RPMI7951 (cell line): ENCODE measurements around the gene BBLN. TPM values are rescaled to one million over a fixed set of nuclear protein-coding genes. Genes with fewer than 3 reads are reported as not detected.

Source experiments
- DNase-seq: peaks from one replicate; pipeline ENCODE4 v3.0.0-alpha.2; 2012; ENCODE audit warnings: low read depth
- total RNA-seq: library from RNA; depleted of rRNA; stranded (reverse); fragments of >200 nt; shearing (Covaris generic); gene quantifications from 2 replicates; pipeline ENCODE4 v1.2.3, GENCODE V29; 2014

BBLN gene
- total RNA-seq, 1 experiment from 2014 or later: 97.3 TPM

- DNase-seq: no peak
Observed at GRCh38 chr9:128190013-128190412, 29.9 kb downstream of the BBLN start.

DNA sequence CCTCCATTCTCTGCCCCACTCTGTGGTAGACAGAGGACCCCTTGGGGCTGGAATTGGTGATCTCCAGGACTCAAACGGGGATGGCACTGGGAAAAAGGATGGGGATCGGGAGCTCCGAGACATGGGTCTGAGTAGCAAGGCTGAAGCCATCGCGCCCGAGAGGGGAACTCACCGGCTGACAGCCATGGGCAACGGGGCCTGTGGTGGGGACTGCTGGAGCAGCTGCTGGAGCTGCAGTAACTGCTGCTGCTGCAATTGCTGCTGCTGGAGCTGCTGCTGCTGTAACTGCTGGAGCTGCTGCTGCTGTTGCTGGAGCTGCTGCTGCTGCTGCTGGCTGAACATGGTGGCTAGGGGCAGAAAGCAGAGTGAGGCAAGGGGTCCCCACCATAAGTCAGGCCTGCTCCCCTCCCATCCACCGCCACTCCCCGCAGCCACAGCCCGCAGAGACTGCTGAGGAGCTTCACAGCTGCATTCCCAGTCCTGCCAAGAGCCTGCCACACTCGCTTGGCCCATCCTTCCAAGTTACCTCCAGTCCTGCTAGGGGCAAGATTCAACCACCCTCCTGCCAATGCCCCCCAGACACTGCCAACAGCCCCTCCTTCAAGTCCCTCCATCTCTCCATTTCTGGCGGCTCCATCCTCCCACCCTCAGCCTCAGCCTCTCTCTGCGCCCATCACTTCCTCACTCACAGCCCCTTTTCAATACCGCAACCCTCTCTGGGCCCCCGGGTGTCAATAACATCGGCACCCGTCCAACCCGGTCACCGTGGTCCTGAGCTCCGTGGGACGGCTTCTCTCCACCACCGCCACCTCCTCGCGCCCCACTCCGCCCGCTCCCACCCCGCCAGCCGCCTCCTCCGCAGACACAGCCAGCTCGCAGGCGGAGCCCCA, 30.7 kb downstream of the BBLN start:
- no peak for DNase-seq

DNA sequence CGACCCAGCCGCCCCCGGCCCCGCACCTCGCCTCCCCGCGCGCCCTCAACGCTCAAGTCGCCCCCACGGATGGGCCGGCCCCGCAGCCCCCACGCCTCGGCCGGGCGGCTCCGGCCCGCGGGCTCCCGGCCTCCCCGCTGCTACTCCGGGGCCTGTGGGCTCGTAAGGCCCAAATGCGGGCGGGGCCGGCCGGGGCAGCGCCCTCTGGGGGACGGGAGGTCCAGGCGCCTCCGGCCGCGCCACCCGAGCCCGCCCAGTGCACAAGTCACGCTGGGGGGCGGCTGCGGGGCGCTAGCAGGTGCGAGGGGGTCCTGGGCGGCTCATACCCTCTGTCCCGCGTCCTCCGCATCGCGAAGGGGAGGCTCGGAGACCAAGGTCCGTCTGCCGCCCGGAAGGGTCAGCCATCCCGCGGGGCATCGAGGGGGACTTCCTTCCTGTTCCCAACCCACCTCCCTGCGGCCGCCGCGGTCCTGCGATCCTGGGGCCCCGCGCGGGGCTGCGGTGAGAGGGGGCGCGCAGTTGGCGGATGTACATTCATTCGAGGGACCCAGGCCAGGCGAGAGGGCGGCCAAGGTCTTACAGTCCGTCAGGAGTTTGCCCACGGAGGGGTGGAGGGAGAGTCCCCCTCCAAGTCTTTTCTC, 31.5 kb downstream of the BBLN start, which contains the start of gene CIZ1:
TSS of gene CIZ1 (minus strand) at position 167 of the 641 bp plus-strand sequence. CDS start 715 bp downstream, outside the sequence.
- DNase-seq: peak; percentile 76

DNA sequence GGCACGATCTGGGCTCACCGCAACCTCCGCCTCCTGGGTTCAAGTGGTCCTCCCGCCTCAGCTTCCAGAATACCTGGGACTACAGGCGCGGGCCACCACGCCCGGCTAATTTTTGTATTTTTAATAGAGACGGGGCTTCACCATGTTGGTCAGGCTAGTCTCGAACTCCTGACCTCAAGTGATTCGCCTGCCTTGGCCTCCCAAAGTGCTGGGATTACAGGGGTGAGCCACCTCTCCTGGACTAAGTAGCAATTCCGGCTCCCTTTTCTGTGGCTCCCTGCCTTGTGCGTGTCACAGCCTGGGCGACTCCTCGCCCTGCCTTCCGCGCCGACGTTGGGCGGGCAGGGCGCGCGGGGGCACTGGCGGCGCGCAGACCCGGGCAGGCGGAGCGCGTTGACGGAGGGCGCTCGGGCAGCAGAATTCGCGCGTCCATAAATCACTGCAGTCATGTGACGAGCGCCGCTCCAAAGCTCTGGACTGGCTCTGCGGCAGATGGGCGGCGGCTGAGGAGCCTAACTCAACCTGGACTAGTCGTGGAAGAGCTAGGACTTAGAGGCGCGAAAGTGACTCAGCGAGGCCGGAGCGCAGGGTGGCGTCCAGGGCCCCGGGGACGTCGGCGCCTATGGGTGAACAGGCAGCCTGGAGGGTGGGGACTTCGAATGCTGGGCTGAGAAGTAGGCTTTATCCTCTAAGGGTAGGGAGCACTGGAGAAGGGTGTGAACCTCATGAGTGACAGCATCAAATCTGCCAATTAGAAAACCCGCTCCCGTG, 32.7 kb downstream of the BBLN start:
- peak; percentile 98 for DNase-seq

GRCh38 chr9:128193469-128194096, 33.5 kb downstream of the BBLN start:
- DNase-seq: no peak

DNA sequence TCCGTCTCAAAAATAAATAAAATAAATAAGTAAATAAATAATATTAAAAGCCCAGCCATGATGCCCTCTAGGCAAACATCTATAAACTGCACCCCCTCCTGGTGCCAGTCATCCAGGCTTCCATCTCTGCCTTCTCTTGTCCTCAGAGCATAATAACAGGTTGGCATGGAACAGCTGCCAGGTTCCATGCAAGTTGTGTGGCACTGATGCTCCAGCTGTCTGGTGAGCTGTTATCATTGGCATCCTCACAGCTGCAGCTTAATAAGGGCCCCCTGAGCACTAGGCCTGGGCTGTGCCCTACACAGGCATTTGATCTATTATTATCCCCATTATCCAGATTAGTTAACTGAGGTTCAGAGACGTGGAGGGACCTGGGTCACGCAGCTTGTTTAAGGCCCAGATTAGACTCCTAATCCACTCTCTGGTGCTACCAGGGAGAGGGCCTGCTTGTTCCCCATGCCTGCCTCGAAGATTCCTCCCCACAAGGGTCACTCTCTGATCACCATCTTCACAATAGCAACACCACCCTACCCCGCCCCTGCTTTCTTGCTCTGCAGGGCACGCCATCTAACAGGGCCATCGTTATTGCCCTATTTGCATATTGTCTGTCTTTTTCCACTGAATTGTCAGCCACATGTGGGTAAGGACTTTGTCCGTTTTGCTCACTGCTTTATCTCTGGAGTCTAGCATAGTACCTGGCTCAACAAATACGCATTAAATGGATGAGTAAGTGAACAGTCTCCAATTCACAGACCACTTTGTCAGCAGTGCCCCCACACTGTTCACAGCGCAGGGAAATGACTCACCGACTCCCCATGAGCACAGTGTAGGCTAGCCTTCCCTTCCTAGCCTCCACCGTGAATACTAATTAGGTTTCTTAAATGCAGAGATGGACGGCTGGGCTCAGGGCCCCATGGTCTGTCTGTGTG, 41.6 kb downstream of the BBLN start:
- peak; percentile 39 for DNase-seq

DNA sequence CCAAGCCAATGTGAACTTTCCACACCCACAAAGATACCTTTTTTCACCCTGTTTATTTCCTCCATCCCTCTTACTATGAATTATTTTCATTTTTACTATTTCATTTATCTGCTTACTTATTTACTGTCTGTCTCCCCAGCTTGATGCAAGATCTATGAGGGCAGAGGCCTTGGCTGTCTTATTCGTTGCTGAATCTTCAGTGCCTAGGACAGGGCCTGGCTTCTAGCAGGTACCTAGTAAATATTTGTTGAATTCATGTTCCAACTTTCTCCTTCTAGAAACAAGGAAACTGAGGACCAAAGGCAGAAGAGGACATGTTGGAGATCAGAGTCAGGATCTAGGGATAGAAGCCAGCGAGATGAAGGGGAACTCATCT, 42.6 kb downstream of the BBLN start:
- DNase-seq: no peak

GRCh38 chr9:128203024-128203706, 43.1 kb downstream of the BBLN start, which contains the start of gene DNM1:
Gene DNM1, plus strand, starts transcription at chr9:128203379. Its CDS starts 92 bp downstream, at chr9:128203471.
- DNase-seq: peak; percentile 58

DNA sequence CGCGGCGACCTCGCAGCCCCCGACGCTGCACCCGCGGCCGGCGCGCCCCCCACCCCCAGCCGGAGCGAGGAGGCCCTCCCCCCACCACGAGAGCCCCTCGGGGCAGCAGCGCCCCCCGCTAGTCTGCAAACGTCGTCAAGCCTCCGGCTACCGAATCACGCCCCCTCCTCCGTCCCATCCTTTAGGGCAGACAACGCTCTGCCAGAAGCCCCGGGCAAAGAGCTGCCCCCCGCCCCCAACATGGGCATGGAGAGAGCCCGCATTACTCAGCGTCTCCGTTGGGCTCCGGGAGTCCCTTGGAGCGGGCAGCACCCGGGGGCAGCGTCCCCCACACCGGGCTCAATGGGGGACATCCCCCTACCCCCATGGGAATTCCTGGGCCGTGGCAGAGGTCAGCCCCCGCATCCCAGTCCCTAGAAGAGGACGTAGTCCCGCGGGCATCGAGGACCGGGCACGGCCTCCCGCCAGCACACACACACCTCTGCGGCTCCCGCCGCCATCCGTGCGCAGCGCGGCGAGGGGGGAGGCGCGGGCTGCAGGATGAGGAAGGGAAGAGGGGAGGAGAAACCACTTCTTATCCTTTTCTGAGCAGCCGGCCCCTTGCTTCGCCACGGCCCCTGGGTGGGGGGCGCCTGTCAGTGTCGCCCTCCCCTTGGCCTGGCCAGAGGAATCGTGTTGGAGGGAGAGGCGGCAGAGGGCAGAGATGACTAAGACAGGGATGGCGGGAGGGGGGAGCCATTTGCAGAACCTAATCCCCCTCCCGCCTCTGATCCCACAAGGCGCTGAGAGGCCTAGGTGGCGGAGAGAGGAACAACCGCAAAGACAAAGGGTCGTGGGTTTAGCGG, 43.9 kb downstream of the BBLN start:
- DNase-seq: peak; percentile 63

DNA sequence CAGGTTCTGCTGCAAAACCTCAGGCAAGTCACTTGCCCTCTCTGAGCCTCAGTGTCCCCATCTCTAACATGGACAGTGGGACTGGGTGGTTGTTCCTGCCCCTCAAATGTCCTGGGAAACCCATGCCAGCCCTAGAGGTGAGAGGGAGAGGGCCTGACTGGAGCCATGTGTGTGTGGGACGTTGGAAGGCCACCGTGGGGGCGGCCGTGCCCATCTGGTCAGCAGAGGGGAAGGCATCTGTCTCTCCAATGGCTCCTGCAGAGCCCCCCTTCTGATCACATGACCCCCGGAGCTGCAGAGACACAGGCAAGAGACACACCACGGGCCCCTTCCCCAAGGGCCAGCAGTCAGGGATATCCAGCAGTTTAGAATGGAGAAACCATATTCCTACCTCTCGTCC, 44.8 kb downstream of the BBLN start:
- no peak for DNase-seq

- DNase-seq: no peak
Observed at GRCh38 chr9:128205296-128205944, 45.4 kb downstream of the BBLN start.

GRCh38 chr9:128206484-128206883, 46.4 kb downstream of the BBLN start:
- no peak for DNase-seq

DNA sequence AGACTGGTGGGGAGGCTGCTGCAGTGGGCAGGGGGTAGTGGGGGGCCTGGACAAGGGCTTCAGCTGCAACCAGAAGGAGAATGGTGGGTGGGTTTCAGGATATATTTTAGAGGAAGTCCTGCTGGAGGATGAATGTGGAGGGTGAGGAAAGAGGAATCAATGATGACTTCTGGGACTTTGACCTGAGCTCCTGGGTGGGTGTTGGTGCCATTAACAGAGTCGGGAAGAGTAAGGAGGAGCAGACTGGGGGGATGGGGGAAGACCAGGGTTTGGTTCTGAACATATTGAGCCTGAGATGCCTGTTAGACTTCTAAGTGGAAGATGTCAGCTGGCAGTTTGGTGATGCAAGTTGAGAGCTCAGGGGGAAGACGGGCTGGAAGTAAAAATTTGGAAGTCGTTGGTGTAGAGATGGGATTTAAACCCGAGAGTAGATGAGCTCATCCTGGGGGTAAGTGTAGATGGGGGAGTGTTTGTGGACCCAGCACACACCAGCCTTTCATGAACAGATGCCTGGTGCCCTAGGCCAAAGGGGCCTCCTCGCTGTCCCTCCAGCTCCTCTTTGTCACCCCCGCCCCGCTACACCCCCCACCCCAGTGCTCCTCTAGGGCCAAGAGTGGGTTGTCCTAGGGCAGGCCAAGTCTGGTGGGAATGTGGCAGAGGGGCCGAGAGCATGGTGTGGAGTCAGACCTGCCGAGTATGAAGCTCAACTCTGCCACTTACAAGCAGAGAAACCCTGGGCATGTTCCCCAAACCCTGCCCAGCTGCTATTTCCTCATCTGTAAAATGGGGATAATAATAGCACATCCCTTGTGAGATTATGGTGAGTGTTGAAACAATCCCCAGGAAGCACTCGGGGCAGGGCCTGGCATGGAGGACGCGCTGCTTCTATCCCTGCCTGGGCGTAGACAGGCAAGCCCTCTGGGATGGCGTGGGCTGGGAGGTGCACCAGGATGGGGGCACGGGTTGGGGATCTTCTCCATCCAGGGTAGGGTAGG, 47.1 kb downstream of the BBLN start:
- DNase-seq: no peak

DNA sequence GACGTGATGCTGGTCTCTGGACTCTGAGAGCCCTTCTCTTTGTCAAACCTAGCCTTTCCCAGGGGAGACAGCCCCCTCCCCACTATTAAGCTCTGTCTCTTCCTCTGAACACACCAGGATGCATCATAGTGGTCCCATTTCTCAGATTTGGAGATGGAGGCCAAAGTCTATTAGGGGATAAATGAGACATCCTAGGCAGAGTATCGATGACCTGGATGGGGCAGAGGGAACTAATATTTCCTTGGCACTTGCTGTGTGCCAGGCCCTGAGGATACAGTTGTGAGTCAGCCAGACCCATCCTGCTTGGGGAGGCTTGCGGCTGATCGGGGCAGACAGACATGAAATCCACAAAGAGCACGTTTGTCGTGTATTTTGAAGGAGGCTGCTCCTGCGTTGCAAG, 48.3 kb downstream of the BBLN start:
- no peak for DNase-seq

DNA sequence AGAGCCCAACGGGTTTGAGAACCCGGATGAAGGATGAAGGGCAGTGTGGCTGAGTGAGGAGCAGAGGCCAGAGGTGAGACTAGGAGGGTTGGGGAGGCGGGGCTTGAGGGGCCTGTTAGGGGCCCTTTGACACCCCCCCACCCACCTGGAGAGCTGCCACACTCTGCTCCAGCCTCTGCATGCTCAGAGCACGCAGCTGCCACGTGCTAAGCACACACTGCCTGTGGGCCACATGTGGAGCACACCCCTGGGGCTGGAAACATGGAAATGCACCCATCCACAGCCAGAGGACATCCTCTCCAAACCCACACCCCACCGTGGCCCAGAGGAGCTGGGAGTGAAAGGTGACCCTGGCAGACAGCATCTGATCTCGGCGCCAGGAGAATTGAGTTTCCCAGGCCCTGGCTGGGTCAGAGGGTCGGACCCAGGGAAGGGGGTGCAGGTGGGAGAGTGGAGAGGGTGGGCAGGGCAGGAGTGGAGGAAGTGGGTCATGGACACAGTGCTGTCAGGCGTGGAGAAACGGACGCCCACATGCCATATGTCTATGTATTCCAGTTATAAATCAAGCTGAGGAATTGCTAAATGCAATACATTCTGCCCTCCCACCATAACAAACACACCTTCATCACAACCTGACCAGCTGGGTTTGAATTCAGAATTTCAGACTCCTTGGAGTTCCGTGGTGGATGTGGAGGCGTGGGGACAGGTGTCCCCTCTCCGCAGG, 49.0 kb downstream of the BBLN start:
- no peak for DNase-seq

GRCh38 chr9:128211186-128211980, 51.3 kb downstream of the BBLN start:
- no peak for DNase-seq
